ENCODE results near the gene EMILIN1.
A peak's percentile ranks its signal among the peaks of the same experiment; 100 is the strongest.

EMILIN1 gene

GRCh38 chr2:27042985-27043634 is 35.3 kb upstream of the EMILIN1 start:
- H3K27ac ChIP-seq (ENCODE audit: low read length): no peak overlapping the region
- no peak overlapping the region for H3K4me3 ChIP-seq (ENCODE audit: low read length)
- H3K36me3 ChIP-seq (ENCODE audit: insufficient read depth, low read depth, low read length): peaks cover 52% of the 10 kb centered on the region
- no peaks in the 10 kb centered on the region for H3K4me1 ChIP-seq (ENCODE audit: insufficient read depth, low read length)
- H3K9me3 ChIP-seq (ENCODE audit: insufficient read depth, low read depth, low read length): no peaks in the 10 kb centered on the region
- no peak overlapping the region for H3K9ac ChIP-seq (ENCODE audit: low read depth, low read length)
- H3K27me3 ChIP-seq (ENCODE audit: insufficient read depth, low read length): no peaks in the 10 kb centered on the region

GRCh38 chr2:27049422-27050280 is 28.8 kb upstream of the EMILIN1 start:
- H3K27ac ChIP-seq (ENCODE audit: low read length): no peak overlapping the region
- H3K9me3 ChIP-seq (ENCODE audit: insufficient read depth, low read depth, low read length): no peaks in the 10 kb centered on the region
- peak overlapping the region; percentile 80 for H3K9ac ChIP-seq (ENCODE audit: low read depth, low read length)
- H3K4me3 ChIP-seq (ENCODE audit: low read length): peak overlapping the region; percentile 73
- H3K27me3 ChIP-seq (ENCODE audit: insufficient read depth, low read length): no peaks in the 10 kb centered on the region
- no peaks in the 10 kb centered on the region for H3K4me1 ChIP-seq (ENCODE audit: insufficient read depth, low read length)
- peaks cover 13% of the 10 kb centered on the region for H3K36me3 ChIP-seq (ENCODE audit: insufficient read depth, low read depth, low read length)

GRCh38 chr2:27050281-27050995 is 28.0 kb upstream of the EMILIN1 start:
- Histone ChIP-seq H3K27ac (ENCODE audit: low read length) (no peak overlapping the region), H3K27me3 (ENCODE audit: insufficient read depth, low read length) (no peaks in the 10 kb centered on the region), H3K9me3 (ENCODE audit: insufficient read depth, low read depth, low read length) (no peaks in the 10 kb centered on the region), H3K4me1 (ENCODE audit: insufficient read depth, low read length) (no peaks in the 10 kb centered on the region), H3K36me3 (ENCODE audit: insufficient read depth, low read depth, low read length) (peaks cover 21% of the 10 kb centered on the region), H3K9ac (ENCODE audit: low read depth, low read length) (peak overlapping the region; percentile 80), H3K4me3 (ENCODE audit: low read length) (peak overlapping the region; percentile 73)

- H3K9me3 ChIP-seq (ENCODE audit: insufficient read depth, low read depth, low read length): no peaks in the 10 kb centered on the region
- H3K27me3 ChIP-seq (ENCODE audit: insufficient read depth, low read length): no peaks in the 10 kb centered on the region
- peak within 1 kb of the TSS; percentile 87 for H3K9ac ChIP-seq (ENCODE audit: low read depth, low read length)
- H3K4me3 ChIP-seq (ENCODE audit: low read length): peak within 1 kb of the TSS; percentile 73
- peaks cover 29% of the 10 kb centered on the region for H3K36me3 ChIP-seq (ENCODE audit: insufficient read depth, low read depth, low read length)
- H3K27ac ChIP-seq (ENCODE audit: low read length): no peak within 1 kb of the TSS
- no peaks in the 10 kb centered on the region for H3K4me1 ChIP-seq (ENCODE audit: insufficient read depth, low read length)
Measured at GRCh38 chr2:27050996-27051901, 27.2 kb upstream of the EMILIN1 start, which contains the start of gene AGBL5. TSS of gene AGBL5 (plus strand) at chr2:27051668. CDS start at chr2:27052959, 1,291 bp downstream.

- H3K4me3 ChIP-seq (ENCODE audit: low read length): peak overlapping the region; percentile 73
- no peak overlapping the region for H3K27ac ChIP-seq (ENCODE audit: low read length)
- no peaks in the 10 kb centered on the region for H3K4me1 ChIP-seq (ENCODE audit: insufficient read depth, low read length)
- H3K36me3 ChIP-seq (ENCODE audit: insufficient read depth, low read depth, low read length): peaks cover 37% of the 10 kb centered on the region
- H3K9me3 ChIP-seq (ENCODE audit: insufficient read depth, low read depth, low read length): no peaks in the 10 kb centered on the region
- no peaks in the 10 kb centered on the region for H3K27me3 ChIP-seq (ENCODE audit: insufficient read depth, low read length)
- H3K9ac ChIP-seq (ENCODE audit: low read depth, low read length): peak overlapping the region; percentile 87
Measured at GRCh38 chr2:27051902-27052645, 26.3 kb upstream of the EMILIN1 start.

GRCh38 chr2:27053321-27053720 is 25.1 kb upstream of the EMILIN1 start:
- Histone ChIP-seq H3K4me3 (ENCODE audit: low read length) (no peak overlapping the region), H3K27me3 (ENCODE audit: insufficient read depth, low read length) (no peaks in the 10 kb centered on the region), H3K4me1 (ENCODE audit: insufficient read depth, low read length) (no peaks in the 10 kb centered on the region), H3K27ac (ENCODE audit: low read length) (no peak overlapping the region), H3K9me3 (ENCODE audit: insufficient read depth, low read depth, low read length) (no peaks in the 10 kb centered on the region), H3K36me3 (ENCODE audit: insufficient read depth, low read depth, low read length) (peaks cover 48% of the 10 kb centered on the region), H3K9ac (ENCODE audit: low read depth, low read length) (no peak overlapping the region)

- Histone ChIP-seq H3K4me3 (ENCODE audit: low read length) (no peak overlapping the region), H3K9me3 (ENCODE audit: insufficient read depth, low read depth, low read length) (no peaks in the 10 kb centered on the region), H3K9ac (ENCODE audit: low read depth, low read length) (no peak overlapping the region), H3K27me3 (ENCODE audit: insufficient read depth, low read length) (no peaks in the 10 kb centered on the region), H3K27ac (ENCODE audit: low read length) (no peak overlapping the region), H3K36me3 (ENCODE audit: insufficient read depth, low read depth, low read length) (peaks cover 53% of the 10 kb centered on the region), H3K4me1 (ENCODE audit: insufficient read depth, low read length) (no peaks in the 10 kb centered on the region)
Measured at GRCh38 chr2:27053776-27054175, 24.6 kb upstream of the EMILIN1 start.

GRCh38 chr2:27054721-27055120 is 23.7 kb upstream of the EMILIN1 start:
- H3K27ac ChIP-seq (ENCODE audit: low read length): no peak overlapping the region
- no peaks in the 10 kb centered on the region for H3K4me1 ChIP-seq (ENCODE audit: insufficient read depth, low read length)
- H3K9me3 ChIP-seq (ENCODE audit: insufficient read depth, low read depth, low read length): no peaks in the 10 kb centered on the region
- H3K27me3 ChIP-seq (ENCODE audit: insufficient read depth, low read length): no peaks in the 10 kb centered on the region
- no peak overlapping the region for H3K4me3 ChIP-seq (ENCODE audit: low read length)
- no peak overlapping the region for H3K9ac ChIP-seq (ENCODE audit: low read depth, low read length)
- H3K36me3 ChIP-seq (ENCODE audit: insufficient read depth, low read depth, low read length): peaks cover 62% of the 10 kb centered on the region

GRCh38 chr2:27057184-27057583 is 21.2 kb upstream of the EMILIN1 start:
- H3K4me3 ChIP-seq (ENCODE audit: low read length): no peak overlapping the region
- H3K4me1 ChIP-seq (ENCODE audit: insufficient read depth, low read length): no peaks in the 10 kb centered on the region
- no peaks in the 10 kb centered on the region for H3K27me3 ChIP-seq (ENCODE audit: insufficient read depth, low read length)
- H3K27ac ChIP-seq (ENCODE audit: low read length): no peak overlapping the region
- H3K36me3 ChIP-seq (ENCODE audit: insufficient read depth, low read depth, low read length): peaks cover 70% of the 10 kb centered on the region
- no peaks in the 10 kb centered on the region for H3K9me3 ChIP-seq (ENCODE audit: insufficient read depth, low read depth, low read length)
- no peak overlapping the region for H3K9ac ChIP-seq (ENCODE audit: low read depth, low read length)

- Histone ChIP-seq H3K36me3 (ENCODE audit: insufficient read depth, low read depth, low read length) (peaks cover 78% of the 10 kb centered on the region), H3K27me3 (ENCODE audit: insufficient read depth, low read length) (no peaks in the 10 kb centered on the region), H3K9me3 (ENCODE audit: insufficient read depth, low read depth, low read length) (no peaks in the 10 kb centered on the region), H3K9ac (ENCODE audit: low read depth, low read length) (no peak overlapping the region), H3K27ac (ENCODE audit: low read length) (no peak overlapping the region), H3K4me3 (ENCODE audit: low read length) (no peak overlapping the region), H3K4me1 (ENCODE audit: insufficient read depth, low read length) (no peaks in the 10 kb centered on the region)
Measured at GRCh38 chr2:27058210-27058609, 20.2 kb upstream of the EMILIN1 start.
